Measurements from ENCODE around the gene ALOX15B. TPM values are rescaled to one million over a fixed set of nuclear protein-coding genes. Genes with fewer than 3 reads are reported as not detected.

Gene ALOX15B
- total and polyA plus RNA-seq, 2 experiments from 2014 or later, result 5.7 to 26.1 TPM

DNA sequence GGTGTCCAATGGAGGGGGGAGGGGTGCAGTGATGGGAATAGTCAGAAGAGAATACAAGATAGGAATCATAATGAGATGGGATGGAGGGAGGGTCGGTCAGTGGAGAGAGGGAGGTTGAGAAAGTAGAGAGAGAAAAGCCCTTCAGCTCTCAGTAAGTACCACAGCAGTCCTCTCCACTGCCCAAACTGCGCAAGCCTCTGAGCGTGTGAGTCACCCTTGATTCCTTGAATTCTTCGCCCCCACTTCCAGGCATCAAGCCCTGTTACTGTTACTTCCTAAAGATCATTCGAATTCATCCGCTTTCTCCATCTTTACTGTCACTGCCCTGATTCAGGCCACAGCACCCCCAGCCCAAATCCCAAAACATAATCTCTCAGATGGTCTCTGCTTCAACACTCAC, 34.0 kb upstream of the ALOX15B start:
- H3K4me3 ChIP-seq, result no peak overlapping the region
- H3K36me3 ChIP-seq (replicated peaks; ENCODE audit: insufficient read depth, low read depth), result no peaks in the 10 kb centered on the region
- no peak for DNase-seq (ENCODE audit: low spot score)
- H3K9me2 ChIP-seq (replicated peaks; ENCODE audit: insufficient read depth), result no peaks in the 10 kb centered on the region
- H4K20me1 ChIP-seq (ENCODE audit: insufficient read depth, poor library complexity, severe bottlenecking), result no peaks in the 10 kb centered on the region
- H3K4me2 ChIP-seq, result no peak overlapping the region
- TF ChIP-seq EZH2phosphoT487 (IDR thresholded peaks at IDR 0.05; ENCODE audit: low read depth, severe bottlenecking, unreplicated experiment), result no peak
- TF ChIP-seq, protein P1, sequence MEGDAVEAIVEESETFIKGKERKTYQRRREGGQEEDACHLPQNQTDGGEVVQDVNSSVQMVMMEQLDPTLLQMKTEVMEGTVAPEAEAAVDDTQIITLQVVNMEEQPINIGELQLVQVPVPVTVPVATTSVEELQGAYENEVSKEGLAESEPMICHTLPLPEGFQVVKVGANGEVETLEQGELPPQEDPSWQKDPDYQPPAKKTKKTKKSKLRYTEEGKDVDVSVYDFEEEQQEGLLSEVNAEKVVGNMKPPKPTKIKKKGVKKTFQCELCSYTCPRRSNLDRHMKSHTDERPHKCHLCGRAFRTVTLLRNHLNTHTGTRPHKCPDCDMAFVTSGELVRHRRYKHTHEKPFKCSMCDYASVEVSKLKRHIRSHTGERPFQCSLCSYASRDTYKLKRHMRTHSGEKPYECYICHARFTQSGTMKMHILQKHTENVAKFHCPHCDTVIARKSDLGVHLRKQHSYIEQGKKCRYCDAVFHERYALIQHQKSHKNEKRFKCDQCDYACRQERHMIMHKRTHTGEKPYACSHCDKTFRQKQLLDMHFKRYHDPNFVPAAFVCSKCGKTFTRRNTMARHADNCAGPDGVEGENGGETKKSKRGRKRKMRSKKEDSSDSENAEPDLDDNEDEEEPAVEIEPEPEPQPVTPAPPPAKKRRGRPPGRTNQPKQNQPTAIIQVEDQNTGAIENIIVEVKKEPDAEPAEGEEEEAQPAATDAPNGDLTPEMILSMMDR (IDR thresholded peaks at IDR 0.05; ENCODE audit: poor library complexity), result no peak
- TF ChIP-seq EZH2 (IDR thresholded peaks at IDR 0.05; ENCODE audit: borderline replicate concordance), result no peak
- WGBS (ENCODE audit: low lambda C conversion rate, missing lambda C conversion rate), result 89% methylated on average over 6 of the region's 6 CpGs
- no peak overlapping the region for H3K27ac ChIP-seq
- H2AFZ ChIP-seq, result no peak overlapping the region
- no peaks in the 10 kb centered on the region for H3K9me3 ChIP-seq (ENCODE audit: low read depth)
- no peaks in the 10 kb centered on the region for H3K79me2 ChIP-seq
- H3K27me3 ChIP-seq, result peaks cover 55% of the 10 kb centered on the region
- H3K4me1 ChIP-seq (ENCODE audit: insufficient read depth), result peaks cover 9% of the 10 kb centered on the region

DNA sequence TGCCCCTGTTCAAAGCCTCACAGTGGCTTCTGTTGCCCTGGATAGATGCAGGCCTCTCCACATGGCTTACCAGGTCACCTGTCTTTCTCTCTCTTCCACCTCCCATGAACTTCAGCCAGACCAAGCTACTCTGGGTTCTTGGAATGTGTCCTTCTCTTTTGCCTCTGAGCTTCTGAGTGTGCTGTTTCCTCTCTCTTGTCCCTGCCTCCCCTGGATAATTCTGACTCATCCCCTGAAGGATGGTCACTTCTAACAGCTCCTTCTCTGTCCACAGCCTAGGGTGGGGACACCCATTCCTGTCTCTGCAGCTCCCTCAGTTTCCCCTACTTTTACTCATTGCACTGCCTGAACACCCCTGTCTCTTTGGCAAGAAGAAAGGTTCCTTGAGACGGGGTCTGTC, 33.5 kb upstream of the ALOX15B start:
- 74% methylated on average over 1 of the region's 1 CpG for WGBS (ENCODE audit: low lambda C conversion rate, missing lambda C conversion rate)
- no peak for DNase-seq (ENCODE audit: low spot score)
- TF ChIP-seq, protein P1 (IDR thresholded peaks at IDR 0.05; ENCODE audit: poor library complexity), result no peak
- TF ChIP-seq EZH2phosphoT487 (IDR thresholded peaks at IDR 0.05; ENCODE audit: low read depth, severe bottlenecking, unreplicated experiment) (no peak), EZH2 (IDR thresholded peaks at IDR 0.05; ENCODE audit: borderline replicate concordance) (no peak)
- Histone ChIP-seq H3K27ac (no peak overlapping the region), H3K36me3 (replicated peaks; ENCODE audit: insufficient read depth, low read depth) (no peaks in the 10 kb centered on the region), H3K4me1 (ENCODE audit: insufficient read depth) (peaks cover 9% of the 10 kb centered on the region), H4K20me1 (ENCODE audit: insufficient read depth, poor library complexity, severe bottlenecking) (no peaks in the 10 kb centered on the region), H3K4me2 (no peak overlapping the region), H2AFZ (no peak overlapping the region), H3K79me2 (no peaks in the 10 kb centered on the region), H3K27me3 (peaks cover 53% of the 10 kb centered on the region), H3K9me3 (ENCODE audit: low read depth) (no peaks in the 10 kb centered on the region), H3K9me2 (replicated peaks; ENCODE audit: insufficient read depth) (no peaks in the 10 kb centered on the region), H3K4me3 (no peak overlapping the region)

DNA sequence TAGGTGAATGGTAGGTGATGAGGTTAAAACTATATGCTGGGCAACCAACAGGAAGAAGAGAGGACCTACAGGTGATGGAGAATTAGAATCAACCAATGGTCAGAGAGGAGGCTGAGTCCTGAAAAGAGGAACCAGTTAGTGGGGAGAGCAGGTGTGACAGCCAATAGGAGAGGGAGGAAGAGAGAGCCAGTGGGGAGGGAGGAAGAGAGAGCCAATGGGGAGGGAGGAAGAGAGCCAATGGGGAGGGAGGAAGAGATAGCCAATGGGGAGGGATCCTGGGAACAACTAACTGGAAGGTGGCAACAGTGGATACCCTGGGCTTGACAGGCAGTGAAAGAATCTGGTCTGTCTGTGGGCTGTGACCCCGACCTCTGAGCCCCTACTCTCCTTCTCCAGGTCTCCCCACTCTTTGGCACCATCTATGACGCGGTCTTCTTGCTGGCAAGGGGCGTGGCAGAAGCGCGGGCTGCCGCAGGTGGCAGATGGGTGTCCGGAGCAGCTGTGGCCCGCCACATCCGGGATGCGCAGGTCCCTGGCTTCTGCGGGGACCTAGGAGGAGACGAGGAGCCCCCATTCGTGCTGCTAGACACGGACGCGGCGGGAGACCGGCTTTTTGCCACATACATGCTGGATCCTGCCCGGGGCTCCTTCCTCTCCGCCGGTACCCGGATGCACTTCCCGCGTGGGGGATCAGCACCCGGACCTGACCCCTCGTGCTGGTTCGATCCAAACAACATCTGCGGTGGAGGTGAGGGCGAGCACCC, 32.7 kb upstream of the ALOX15B start:
- no peaks in the 10 kb centered on the region for H3K9me2 ChIP-seq (replicated peaks; ENCODE audit: insufficient read depth)
- H3K36me3 ChIP-seq (replicated peaks; ENCODE audit: insufficient read depth, low read depth), result no peaks in the 10 kb centered on the region
- TF ChIP-seq, protein P1 (IDR thresholded peaks at IDR 0.05; ENCODE audit: poor library complexity), result no peak
- TF ChIP-seq EZH2 (IDR thresholded peaks at IDR 0.05; ENCODE audit: borderline replicate concordance) (no peak), EZH2phosphoT487 (IDR thresholded peaks at IDR 0.05; ENCODE audit: low read depth, severe bottlenecking, unreplicated experiment) (no peak)
- no peak overlapping the region for H2AFZ ChIP-seq
- no peak for DNase-seq (ENCODE audit: low spot score)
- 97% methylated on average over 30 of the region's 30 CpGs for WGBS (ENCODE audit: low lambda C conversion rate, missing lambda C conversion rate)
- no peaks in the 10 kb centered on the region for H4K20me1 ChIP-seq (ENCODE audit: insufficient read depth, poor library complexity, severe bottlenecking)
- H3K79me2 ChIP-seq, result no peaks in the 10 kb centered on the region
- H3K27me3 ChIP-seq, result peaks cover 45% of the 10 kb centered on the region
- peaks cover 9% of the 10 kb centered on the region for H3K4me1 ChIP-seq (ENCODE audit: insufficient read depth)
- H3K4me2 ChIP-seq, result no peak overlapping the region
- H3K4me3 ChIP-seq, result no peak overlapping the region
- H3K27ac ChIP-seq, result no peak overlapping the region
- H3K9me3 ChIP-seq (ENCODE audit: low read depth), result no peaks in the 10 kb centered on the region

Measured in hepatocyte (in vitro differentiated cells).